ENCODE measurements around the gene DAAM1.

DNA sequence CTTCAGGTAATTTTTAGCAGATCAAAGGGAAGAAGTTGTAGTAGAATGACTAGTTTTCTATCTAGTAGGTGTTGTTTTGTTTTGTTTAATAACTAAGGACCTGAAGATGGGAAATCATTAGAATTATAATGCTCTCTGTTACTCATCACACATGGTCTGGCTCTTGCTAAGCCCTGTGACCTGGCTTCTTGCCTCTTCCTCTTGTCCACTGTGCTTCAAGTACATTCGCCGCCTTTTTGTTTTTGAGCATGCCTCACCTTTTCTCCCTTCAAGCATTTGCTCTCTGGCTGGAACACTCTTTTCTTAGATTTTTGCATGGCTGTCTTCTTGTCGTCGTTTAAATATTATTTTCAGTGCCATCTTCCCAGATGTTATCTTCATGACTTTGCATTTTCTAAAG, 47.7 kb downstream of the DAAM1 start:
- TF ChIP-seq, protein P1, sequence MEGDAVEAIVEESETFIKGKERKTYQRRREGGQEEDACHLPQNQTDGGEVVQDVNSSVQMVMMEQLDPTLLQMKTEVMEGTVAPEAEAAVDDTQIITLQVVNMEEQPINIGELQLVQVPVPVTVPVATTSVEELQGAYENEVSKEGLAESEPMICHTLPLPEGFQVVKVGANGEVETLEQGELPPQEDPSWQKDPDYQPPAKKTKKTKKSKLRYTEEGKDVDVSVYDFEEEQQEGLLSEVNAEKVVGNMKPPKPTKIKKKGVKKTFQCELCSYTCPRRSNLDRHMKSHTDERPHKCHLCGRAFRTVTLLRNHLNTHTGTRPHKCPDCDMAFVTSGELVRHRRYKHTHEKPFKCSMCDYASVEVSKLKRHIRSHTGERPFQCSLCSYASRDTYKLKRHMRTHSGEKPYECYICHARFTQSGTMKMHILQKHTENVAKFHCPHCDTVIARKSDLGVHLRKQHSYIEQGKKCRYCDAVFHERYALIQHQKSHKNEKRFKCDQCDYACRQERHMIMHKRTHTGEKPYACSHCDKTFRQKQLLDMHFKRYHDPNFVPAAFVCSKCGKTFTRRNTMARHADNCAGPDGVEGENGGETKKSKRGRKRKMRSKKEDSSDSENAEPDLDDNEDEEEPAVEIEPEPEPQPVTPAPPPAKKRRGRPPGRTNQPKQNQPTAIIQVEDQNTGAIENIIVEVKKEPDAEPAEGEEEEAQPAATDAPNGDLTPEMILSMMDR (conservative IDR thresholded peaks at IDR 0.05 in 1 of 2, IDR thresholded peaks at IDR 0.05 in 1 of 2; ENCODE audit: extremely low read depth in 1 of 2, insufficient read depth in 1 of 2, low read depth in 1 of 2, low read length in 2 of 2), result no peak
- no peak for TF ChIP-seq EZH2 (IDR thresholded peaks at IDR 0.05; ENCODE audit: borderline replicate concordance, low read length)
